Smooth muscle cell (in vitro differentiated cells): ENCODE measurements around the gene INPP5A. TPM values are rescaled to one million over a fixed set of nuclear protein-coding genes. Genes with fewer than 3 reads are reported as not detected.

Experiments used
- DNase-seq: peaks from one replicate; lab custom pipeline; 2025; ENCODE audit not compliant: unreplicated experiment; lab: John Stamatoyannopoulos, UW
- H2AFZ ChIP-seq: fragments of 200-600 bp; sonication (generic); 2 replicates; pipeline ENCODE4 v1.6.0; 2016; ENCODE audit warnings: antibody characterized with exemption, low read depth, mild to moderate bottlenecking
- H3F3A ChIP-seq: fragments of 200-600 bp; sonication (generic); 2 replicates; pipeline ENCODE4 v1.6.0; 2017; ENCODE audit warnings: antibody characterized with exemption, low read depth
- H3K27ac ChIP-seq: fragments of 200-600 bp; sonication (generic); 2 replicates; pipeline ENCODE4 v1.5.1; 2016; ENCODE audit warnings: low read depth, mild to moderate bottlenecking
- H3K27me3 ChIP-seq: fragments of 200-600 bp; sonication (generic); 2 replicates; pipeline ENCODE4 v1.6.1; 2016; ENCODE audit warnings: low read depth, mild to moderate bottlenecking
- H3K36me3 ChIP-seq: fragments of 200-600 bp; sonication (generic); 2 replicates; pipeline ENCODE4 v1.5.1; 2016; ENCODE audit warnings: low read depth
- H3K4me1 ChIP-seq: fragments of 200-600 bp; sonication (generic); 2 replicates; pipeline ENCODE4 v1.5.1; 2016; ENCODE audit warnings: low read depth
- H3K4me2 ChIP-seq: fragments of 200-600 bp; sonication (generic); 2 replicates; pipeline ENCODE4 v1.6.0; 2016; ENCODE audit warnings: mild to moderate bottlenecking
- H3K4me3 ChIP-seq: fragments of 200-600 bp; sonication (generic); 2 replicates; pipeline ENCODE4 v1.5.1; 2016; ENCODE audit warnings: mild to moderate bottlenecking
- H3K79me2 ChIP-seq: fragments of 200-600 bp; sonication (generic); 2 replicates; pipeline ENCODE4 v1.6.0; 2016; ENCODE audit warnings: low read depth, mild to moderate bottlenecking
- H3K9ac ChIP-seq: fragments of 200-600 bp; sonication (generic); 2 replicates; pipeline ENCODE4 v1.6.0; 2016; ENCODE audit warnings: low read depth
- H3K9me3 ChIP-seq: fragments of 200-600 bp; sonication (generic); replicated peaks from 2 replicates; pipeline ENCODE4 v1.5.1; 2016; ENCODE audit warnings: low read depth
- H4K20me1 ChIP-seq: fragments of 200-600 bp; sonication (generic); 2 replicates; pipeline ENCODE4 v1.6.0; 2016; ENCODE audit warnings: low read depth
- CTCF ChIP-seq: fragments of 200-600 bp; sonication (generic); IDR thresholded peaks from 2 replicates; pipeline ENCODE4 v1.5.1; 2017; ENCODE audit warnings: borderline replicate concordance, mild to moderate bottlenecking, antibody characterized with exemption; ENCODE audit not compliant: insufficient read depth, poor library complexity, severe bottlenecking
- WGBS: methylation state at CpG from one replicate; pipeline ENCODE4 v1.1.7; 2016; ENCODE audit warnings: low lambda C conversion rate; 5-methylcytosine and 5-hydroxymethylcytosine counted together
- polyA plus RNA-seq: library from polyadenylated mRNA; unstranded; fragments of >200 nt; fragmentation: Nextera tagmentation; extraction: Ambion mirVana; gene quantifications from 2 replicates; pipeline ENCODE4 v1.2.1, GENCODE V29; 2016
- total RNA-seq: library from RNA; depleted of rRNA; stranded (reverse); fragments of >200 nt; gene quantifications from 2 replicates; pipeline ENCODE4 v1.2.3, GENCODE V29; 2014

The INPP5A gene
- total and polyA plus RNA-seq, 2 experiments from 2014 or later: 48.0 to 55.9 TPM

GRCh38 chr10:132729810-132730572 lies 192.4 kb downstream of the INPP5A start:
- H3K27ac ChIP-seq: no peak overlapping the region
- WGBS: 82% methylated on average over 29 of the region's 29 CpGs
- no peak for TF ChIP-seq CTCF
- H3F3A ChIP-seq: no peaks in the 10 kb centered on the region
- peaks cover 4% of the 10 kb centered on the region for H4K20me1 ChIP-seq
- H3K36me3 ChIP-seq: no peaks in the 10 kb centered on the region
- no peaks in the 10 kb centered on the region for H3K9me3 ChIP-seq
- H3K79me2 ChIP-seq: no peaks in the 10 kb centered on the region
- no peak overlapping the region for H3K4me3 ChIP-seq
- H3K9ac ChIP-seq: no peak overlapping the region
- no peaks in the 10 kb centered on the region for H3K27me3 ChIP-seq
- H3K4me1 ChIP-seq: no peaks in the 10 kb centered on the region
- no peak for DNase-seq
- no peak overlapping the region for H2AFZ ChIP-seq
- no peak overlapping the region for H3K4me2 ChIP-seq

DNA sequence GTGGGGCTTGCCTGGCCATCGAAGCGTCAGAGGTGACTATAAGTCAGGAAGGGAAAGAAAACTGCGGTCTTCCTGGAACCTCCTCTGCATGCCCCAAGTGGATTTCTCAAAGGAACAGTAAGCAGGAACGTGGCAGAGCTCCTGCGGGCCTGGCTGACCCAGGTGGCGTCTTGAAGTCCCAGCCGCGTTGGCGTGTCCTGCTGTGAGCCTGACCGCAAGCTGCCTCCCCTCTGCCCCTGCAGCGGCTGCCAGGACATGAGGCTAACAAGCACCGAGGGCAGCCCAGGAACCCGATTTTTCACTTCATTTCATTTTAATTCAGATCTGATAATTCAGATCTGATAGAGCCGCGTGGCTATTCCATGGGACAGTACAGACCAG lies 193.0 kb downstream of the INPP5A start:
- Histone ChIP-seq H3F3A (no peaks in the 10 kb centered on the region), H4K20me1 (peaks cover 6% of the 10 kb centered on the region), H3K4me3 (no peak overlapping the region), H3K79me2 (no peaks in the 10 kb centered on the region), H3K27ac (no peak overlapping the region), H3K36me3 (no peaks in the 10 kb centered on the region), H3K4me2 (no peak overlapping the region), H3K27me3 (no peaks in the 10 kb centered on the region), H2AFZ (no peak overlapping the region), H3K9ac (no peak overlapping the region), H3K9me3 (no peaks in the 10 kb centered on the region), H3K4me1 (no peaks in the 10 kb centered on the region)
- WGBS: 92% methylated on average over 15 of the region's 15 CpGs
- TF ChIP-seq CTCF: no peak
- no peak for DNase-seq

DNA sequence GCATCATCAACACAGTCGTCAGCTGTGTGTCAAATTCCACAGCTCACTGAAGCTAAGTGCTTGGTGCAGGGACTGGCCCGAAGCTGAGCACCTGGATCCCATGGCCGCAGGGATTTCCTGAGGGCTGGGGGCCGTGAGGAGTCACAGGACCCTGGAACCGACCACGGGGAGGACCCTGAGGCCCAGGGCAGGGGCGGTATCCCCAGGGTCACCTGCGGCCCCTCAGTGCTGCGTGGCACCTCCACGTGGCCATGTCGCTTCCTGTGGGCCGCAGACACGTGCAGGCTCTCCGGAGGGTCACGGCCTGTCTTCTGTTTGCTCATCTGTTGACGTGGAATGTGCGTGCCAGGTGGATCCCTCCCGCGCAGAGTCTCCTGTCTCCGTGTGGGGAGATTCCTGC lies 194.9 kb downstream of the INPP5A start:
- no peak overlapping the region for H3K4me3 ChIP-seq
- H3K9ac ChIP-seq: no peak overlapping the region
- no peak for TF ChIP-seq CTCF
- H3K4me1 ChIP-seq: no peaks in the 10 kb centered on the region
- H3K27me3 ChIP-seq: no peaks in the 10 kb centered on the region
- DNase-seq: no peak
- H3K36me3 ChIP-seq: no peaks in the 10 kb centered on the region
- no peak overlapping the region for H2AFZ ChIP-seq
- H3K27ac ChIP-seq: no peak overlapping the region
- H3F3A ChIP-seq: no peaks in the 10 kb centered on the region
- no peaks in the 10 kb centered on the region for H3K9me3 ChIP-seq
- H3K79me2 ChIP-seq: no peaks in the 10 kb centered on the region
- peaks cover 12% of the 10 kb centered on the region for H4K20me1 ChIP-seq
- WGBS: 96% methylated on average over 19 of the region's 20 CpGs
- no peak overlapping the region for H3K4me2 ChIP-seq

- Histone ChIP-seq H3K4me1 (no peaks in the 10 kb centered on the region), H2AFZ (no peak overlapping the region), H3K36me3 (no peaks in the 10 kb centered on the region), H3F3A (no peaks in the 10 kb centered on the region), H4K20me1 (peaks cover 12% of the 10 kb centered on the region), H3K9ac (no peak overlapping the region), H3K4me2 (no peak overlapping the region), H3K27ac (no peak overlapping the region), H3K79me2 (no peaks in the 10 kb centered on the region), H3K4me3 (no peak overlapping the region), H3K9me3 (no peaks in the 10 kb centered on the region), H3K27me3 (no peaks in the 10 kb centered on the region)
- DNase-seq: no peak
- WGBS: 96% methylated on average over 19 of the region's 19 CpGs
- TF ChIP-seq CTCF: no peak
Observed at GRCh38 chr10:132733926-132734325, 196.3 kb downstream of the INPP5A start.
